Activated CD4-positive, alpha-beta memory T cell treated with anti-CD3 and anti-CD28 coated beads for 36 hours (primary cell): ENCODE data around the gene GUCY1A2. TPM values are rescaled to one million over a fixed set of nuclear protein-coding genes. Genes with fewer than 3 reads are reported as not detected.
"Not testable (repeated sequence)": the region's sequence is repeated elsewhere in the genome, so short reads cannot be mapped to it uniquely, and the experiment has no call there.

Experiments
- CTCF ChIA-PET: fragments of 350-600 bp; sonication (Branson Sonifier 250); formaldehyde crosslinking; loops from one replicate; lab custom pipeline; 2021; ENCODE audit warnings: antibody characterized with exemption, inconsistent platforms; lab: Charles Lee
- POLR2A ChIA-PET: fragments of 350-600 bp; sonication (Branson Sonifier 250); formaldehyde crosslinking; loops from one replicate; lab custom pipeline; 2021; ENCODE audit warnings: antibody characterized with exemption; lab: Charles Lee
- DNase-seq: peaks from one replicate; pipeline ENCODE4 v3.0.0-alpha.2; 2020
- H3K27ac Mint-ChIP-seq: one replicate; pipeline ENCODE4 v1.8.0; 2021; ENCODE audit warnings: mixed read lengths
- H3K27me3 Mint-ChIP-seq: one replicate; pipeline ENCODE4 v1.8.0; 2021; ENCODE audit warnings: mixed read lengths
- H3K36me3 Mint-ChIP-seq: one replicate; pipeline ENCODE4 v1.8.0; 2021; ENCODE audit warnings: mixed read lengths
- H3K4me1 Mint-ChIP-seq: one replicate; pipeline ENCODE4 v1.8.0; 2021; ENCODE audit warnings: low read depth, mixed read lengths
- H3K4me3 Mint-ChIP-seq: one replicate; pipeline ENCODE4 v1.8.0; 2021; ENCODE audit warnings: mild to moderate bottlenecking, mixed read lengths
- H3K9me3 Mint-ChIP-seq: one replicate; pipeline ENCODE4 v1.8.0; 2021; ENCODE audit warnings: mixed read lengths
- intact Hi-C: fragments of 100-400 bp; cut with micrococcal nuclease; formaldehyde crosslinking; loops from one replicate; pipeline ENCODE4 v1.15.1; 2023
- total RNA-seq, 2 experiments: library from RNA; stranded (reverse); gene quantifications; one replicate each; pipeline ENCODE4 v1.2.3, GENCODE V29; 2021

Gene GUCY1A2
- total RNA-seq, 2 experiments from 2014 or later, result not detected

- no peaks in the 10 kb centered on the region for H3K4me1 Mint-ChIP-seq
- no peaks in the 10 kb centered on the region for H3K27me3 Mint-ChIP-seq
- intact Hi-C loops, result no loop called here
- no peak overlapping the region for H3K4me3 Mint-ChIP-seq
- no peaks in the 10 kb centered on the region for H3K36me3 Mint-ChIP-seq
- ChIA-PET CTCF (no interaction called here), POLR2A (no interaction called here)
- no peak overlapping the region for H3K27ac Mint-ChIP-seq
- peaks cover 2% of the 10 kb centered on the region for H3K9me3 Mint-ChIP-seq
- DNase-seq, result no peak
These were observed 103.9 kb downstream of the GUCY1A2 start for GRCh38 chr11:106914409-106914808.

- H3K4me1 Mint-ChIP-seq, result no peaks in the 10 kb centered on the region
- intact Hi-C loops, result no loop called here
- ChIA-PET POLR2A (no interaction called here), CTCF (no interaction called here)
- H3K9me3 Mint-ChIP-seq, result no peaks in the 10 kb centered on the region
- no peak for DNase-seq
- no peaks in the 10 kb centered on the region for H3K36me3 Mint-ChIP-seq
- H3K4me3 Mint-ChIP-seq, result no peak overlapping the region
- H3K27ac Mint-ChIP-seq, result no peak overlapping the region
- no peaks in the 10 kb centered on the region for H3K27me3 Mint-ChIP-seq
These were observed 105.1 kb downstream of the GUCY1A2 start for GRCh38 chr11:106913141-106913540.

- Mint-ChIP-seq H3K4me1 (no peaks in the 10 kb centered on the region), H3K9me3 (peaks cover 10% of the 10 kb centered on the region), H3K4me3 (no peak overlapping the region), H3K36me3 (no peaks in the 10 kb centered on the region), H3K27me3 (no peaks in the 10 kb centered on the region), H3K27ac (no peak overlapping the region)
- CTCF ChIA-PET, result no interaction called here
- intact Hi-C loops, result no loop called here
- DNase-seq, result no peak
- POLR2A ChIA-PET, result no interaction called here
These were observed 113.5 kb downstream of the GUCY1A2 start for GRCh38 chr11:106904826-106905225.

GRCh38 chr11:106889718-106890117, 128.6 kb downstream of the GUCY1A2 start:
- Mint-ChIP-seq H3K9me3 (peaks cover 10% of the 10 kb centered on the region), H3K27ac (no peak overlapping the region), H3K4me1 (no peaks in the 10 kb centered on the region), H3K27me3 (no peaks in the 10 kb centered on the region), H3K4me3 (no peak overlapping the region), H3K36me3 (no peaks in the 10 kb centered on the region)
- CTCF ChIA-PET, result no interaction called here
- intact Hi-C loops, result no loop called here
- POLR2A ChIA-PET, result no interaction called here
- DNase-seq, result no peak

- Mint-ChIP-seq H3K4me1 (no peaks in the 10 kb centered on the region), H3K9me3 (peaks cover 18% of the 10 kb centered on the region), H3K27ac (no peak overlapping the region), H3K27me3 (no peaks in the 10 kb centered on the region), H3K36me3 (no peaks in the 10 kb centered on the region), H3K4me3 (no peak overlapping the region)
- no peak for DNase-seq
- ChIA-PET POLR2A (no interaction called here), CTCF (no interaction called here)
- intact Hi-C loops, result no loop called here
These were observed 129.9 kb downstream of the GUCY1A2 start for GRCh38 chr11:106888386-106888785.

GRCh38 chr11:106883693-106884092, 134.6 kb downstream of the GUCY1A2 start:
- H3K9me3 Mint-ChIP-seq, result peaks cover 24% of the 10 kb centered on the region
- DNase-seq, result not testable (repeated sequence)

GRCh38 chr11:106879832-106880546, 138.3 kb downstream of the GUCY1A2 start:
- Mint-ChIP-seq H3K9me3 (peaks cover 24% of the 10 kb centered on the region), H3K4me1 (no peaks in the 10 kb centered on the region), H3K27me3 (no peaks in the 10 kb centered on the region), H3K4me3 (no peak overlapping the region), H3K36me3 (no peaks in the 10 kb centered on the region), H3K27ac (no peak overlapping the region)
- intact Hi-C loops, result no loop called here
- ChIA-PET POLR2A (no interaction called here), CTCF (no interaction called here)
- no peak for DNase-seq

More at GRCh38 chr11:106883693-106884092, 134.6 kb downstream of the GUCY1A2 start:
- H3K36me3 Mint-ChIP-seq, CTCF ChIA-PET, H3K27ac Mint-ChIP-seq, intact Hi-C loops, H3K27me3 Mint-ChIP-seq, POLR2A ChIA-PET, H3K4me3 Mint-ChIP-seq, H3K4me1 Mint-ChIP-seq: not testable (repeated sequence)

GRCh38 chr11:106879029-106879428, 139.2 kb downstream of the GUCY1A2 start:
- H3K36me3 Mint-ChIP-seq, result no peaks in the 10 kb centered on the region
- CTCF ChIA-PET, result no interaction called here

GRCh38 chr11:106875013-106875412, 143.3 kb downstream of the GUCY1A2 start:
- H3K4me1 Mint-ChIP-seq, result no peaks in the 10 kb centered on the region
- no peak for DNase-seq
- no peak overlapping the region for H3K4me3 Mint-ChIP-seq
- no peaks in the 10 kb centered on the region for H3K27me3 Mint-ChIP-seq
- intact Hi-C loops, result no loop called here
- ChIA-PET POLR2A (no interaction called here), CTCF (no interaction called here)
- H3K9me3 Mint-ChIP-seq, result peaks cover 25% of the 10 kb centered on the region
- H3K36me3 Mint-ChIP-seq, result no peaks in the 10 kb centered on the region
- H3K27ac Mint-ChIP-seq, result no peak overlapping the region

More at GRCh38 chr11:106879029-106879428, 139.2 kb downstream of the GUCY1A2 start:
- no peak for DNase-seq
- intact Hi-C loops, result no loop called here
- Mint-ChIP-seq H3K4me1 (no peaks in the 10 kb centered on the region), H3K4me3 (no peak overlapping the region), H3K27me3 (no peaks in the 10 kb centered on the region), H3K9me3 (peaks cover 21% of the 10 kb centered on the region), H3K27ac (no peak overlapping the region)
- POLR2A ChIA-PET, result no interaction called here

- POLR2A ChIA-PET, result no interaction called here
- Mint-ChIP-seq H3K27me3 (no peaks in the 10 kb centered on the region), H3K9me3 (peaks cover 22% of the 10 kb centered on the region), H3K4me1 (no peaks in the 10 kb centered on the region), H3K36me3 (no peaks in the 10 kb centered on the region), H3K27ac (no peak overlapping the region), H3K4me3 (no peak overlapping the region)
- no peak for DNase-seq
- intact Hi-C loops, result no loop called here
- CTCF ChIA-PET, result no interaction called here
These were observed 146.0 kb downstream of the GUCY1A2 start for GRCh38 chr11:106872246-106872645.

- H3K9me3 Mint-ChIP-seq, result peaks cover 29% of the 10 kb centered on the region
These were observed 160.1 kb downstream of the GUCY1A2 start for GRCh38 chr11:106858200-106858599.

GRCh38 chr11:106856566-106856965, 161.7 kb downstream of the GUCY1A2 start:
- no peak for DNase-seq
- ChIA-PET CTCF (no interaction called here), POLR2A (no interaction called here)
- H3K4me3 Mint-ChIP-seq, result no peak overlapping the region
- H3K4me1 Mint-ChIP-seq, result no peaks in the 10 kb centered on the region
- intact Hi-C loops, result no loop called here
- H3K27ac Mint-ChIP-seq, result no peak overlapping the region
- peaks cover 40% of the 10 kb centered on the region for H3K9me3 Mint-ChIP-seq
- no peaks in the 10 kb centered on the region for H3K27me3 Mint-ChIP-seq
- no peaks in the 10 kb centered on the region for H3K36me3 Mint-ChIP-seq

More at GRCh38 chr11:106858200-106858599, 160.1 kb downstream of the GUCY1A2 start:
- intact Hi-C loops, result no loop called here
- ChIA-PET CTCF (no interaction called here), POLR2A (no interaction called here)
- no peak for DNase-seq
- Mint-ChIP-seq H3K36me3 (no peaks in the 10 kb centered on the region), H3K27ac (no peak overlapping the region), H3K27me3 (no peaks in the 10 kb centered on the region), H3K4me1 (no peaks in the 10 kb centered on the region), H3K4me3 (no peak overlapping the region)

- Mint-ChIP-seq H3K4me1 (no peaks in the 10 kb centered on the region), H3K27me3 (no peaks in the 10 kb centered on the region), H3K36me3 (no peaks in the 10 kb centered on the region), H3K4me3 (no peak overlapping the region), H3K27ac (no peak overlapping the region), H3K9me3 (peaks cover 40% of the 10 kb centered on the region)
- no peak for DNase-seq
- ChIA-PET POLR2A (no interaction called here), CTCF (no interaction called here)
- intact Hi-C loops, result no loop called here
These were observed 163.8 kb downstream of the GUCY1A2 start for GRCh38 chr11:106854429-106854828.
